A172 (cell line): ENCODE results near the gene OVOL3. TPM values are rescaled to one million over a fixed set of nuclear protein-coding genes. Genes with fewer than 3 reads are reported as not detected.

Source experiments
- total RNA-seq: library from RNA; depleted of rRNA; stranded (reverse); fragments of >200 nt; shearing (Covaris generic); gene quantifications from 2 replicates; pipeline ENCODE4 v1.2.3, GENCODE V29; 2014; rRNA removed

The OVOL3 gene
- total RNA-seq, 1 experiment from 2014 or later: not detected

Other genes with a start within 250 kb of the OVOL3 start
- 39.8 and 52.5 TPM in 2 replicates for gene APLP1, start 242.6 kb upstream of the OVOL3 start, total RNA-seq
- 1.7 and 2.3 TPM in 2 replicates for gene NFKBID, start 210.6 kb upstream of the OVOL3 start, total RNA-seq
- 0.69 TPM in 1 of 2 replicates, not detected in the other for gene HCST, start 208.6 kb upstream of the OVOL3 start, total RNA-seq
- not detected in 2 replicates for gene TYROBP, start 202.8 kb upstream of the OVOL3 start, total RNA-seq
- gene LRFN3, start 174.8 kb upstream of the OVOL3 start, total RNA-seq: 4.6 and 8.2 TPM in 2 replicates
- gene SDHAF1, start 116.0 kb upstream of the OVOL3 start, total RNA-seq: 20.4 and 24.6 TPM in 2 replicates
- gene SYNE4, start 102.3 kb upstream of the OVOL3 start, total RNA-seq: 0.12 and 0.29 TPM in 2 replicates
- 38.3 and 43.4 TPM in 2 replicates for gene ALKBH6, start 96.9 kb upstream of the OVOL3 start, total RNA-seq
- gene CLIP3, start 78.3 kb upstream of the OVOL3 start, total RNA-seq: 5.7 and 6.7 TPM in 2 replicates
- 7.3 and 13.6 TPM in 2 replicates for gene THAP8, start 56.9 kb upstream of the OVOL3 start, total RNA-seq
- 19.5 and 24.5 TPM in 2 replicates for gene WDR62, start 56.2 kb upstream of the OVOL3 start, total RNA-seq
- gene POLR2I, start 3.7 kb downstream of the OVOL3 start, total RNA-seq: 64.9 and 132 TPM in 2 replicates
- 334 and 417 TPM in 2 replicates for gene TBCB, start 4.3 kb downstream of the OVOL3 start, total RNA-seq
- gene CAPNS1, start 28.9 kb downstream of the OVOL3 start, total RNA-seq: 416 and 483 TPM in 2 replicates
- not detected in 2 replicates for gene COX7A1, start 41.3 kb downstream of the OVOL3 start, total RNA-seq
- 3.4 and 4.2 TPM in 2 replicates for gene ZNF565, start 103.5 kb downstream of the OVOL3 start, total RNA-seq
- 107 and 136 TPM in 2 replicates for gene ZNF146, start 104.0 kb downstream of the OVOL3 start, total RNA-seq